ENCODE results near the gene FADS1.

The FADS1 gene

DNA sequence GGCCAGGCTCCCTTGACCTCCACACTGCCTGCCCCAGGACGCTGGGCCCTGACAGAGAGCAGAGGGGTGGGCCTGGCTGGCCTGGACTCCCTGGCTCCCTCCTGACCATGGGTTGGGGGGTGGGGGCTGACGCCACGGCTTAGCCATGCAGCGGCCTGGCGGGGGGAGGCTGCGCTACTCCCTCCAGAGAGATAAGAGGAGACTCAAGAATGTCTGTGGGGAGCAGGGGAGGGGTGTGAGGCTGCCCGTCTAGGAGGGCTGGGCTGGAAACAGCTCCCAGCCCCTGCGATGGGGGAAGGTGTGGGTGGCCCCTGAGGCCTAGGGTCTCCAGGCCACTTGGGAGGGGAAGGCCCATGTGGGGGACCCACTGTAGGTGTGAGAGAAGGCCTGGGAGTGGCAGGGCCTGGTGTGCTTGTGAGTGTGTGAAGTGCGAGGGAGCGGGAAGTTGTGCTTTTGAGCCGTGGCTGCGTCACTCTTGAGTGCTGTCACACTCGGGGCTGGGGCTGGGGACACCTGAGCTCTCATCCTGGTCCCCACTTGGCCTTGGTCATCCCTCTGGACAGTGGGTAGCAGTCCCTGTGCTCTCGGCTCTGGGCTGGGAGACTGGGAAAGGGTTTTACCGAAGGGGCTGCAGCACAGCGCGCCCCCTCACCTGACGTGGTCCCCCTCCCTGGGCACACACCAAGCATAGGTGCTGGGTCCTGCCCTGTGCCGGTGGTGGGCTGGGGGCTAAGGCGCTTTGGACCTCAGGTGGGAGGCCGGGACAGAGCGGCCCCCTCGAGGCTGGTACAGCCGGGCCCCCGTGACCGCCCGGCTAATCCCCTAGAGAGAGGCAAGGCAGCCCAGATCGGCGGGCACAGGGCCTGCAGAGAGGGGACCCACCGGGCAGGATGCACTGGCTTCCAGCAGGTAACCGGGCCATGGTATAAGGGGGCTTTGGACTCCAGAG lies 62.0 kb downstream of the FADS1 start:
- no peak for DNase-seq

- DNase-seq, result no peak
These were observed 63.1 kb downstream of the FADS1 start for GRCh38 chr11:61753672-61754071.

GRCh38 chr11:61752925-61753521 lies 63.8 kb downstream of the FADS1 start:
- DNase-seq, result no peak

DNA sequence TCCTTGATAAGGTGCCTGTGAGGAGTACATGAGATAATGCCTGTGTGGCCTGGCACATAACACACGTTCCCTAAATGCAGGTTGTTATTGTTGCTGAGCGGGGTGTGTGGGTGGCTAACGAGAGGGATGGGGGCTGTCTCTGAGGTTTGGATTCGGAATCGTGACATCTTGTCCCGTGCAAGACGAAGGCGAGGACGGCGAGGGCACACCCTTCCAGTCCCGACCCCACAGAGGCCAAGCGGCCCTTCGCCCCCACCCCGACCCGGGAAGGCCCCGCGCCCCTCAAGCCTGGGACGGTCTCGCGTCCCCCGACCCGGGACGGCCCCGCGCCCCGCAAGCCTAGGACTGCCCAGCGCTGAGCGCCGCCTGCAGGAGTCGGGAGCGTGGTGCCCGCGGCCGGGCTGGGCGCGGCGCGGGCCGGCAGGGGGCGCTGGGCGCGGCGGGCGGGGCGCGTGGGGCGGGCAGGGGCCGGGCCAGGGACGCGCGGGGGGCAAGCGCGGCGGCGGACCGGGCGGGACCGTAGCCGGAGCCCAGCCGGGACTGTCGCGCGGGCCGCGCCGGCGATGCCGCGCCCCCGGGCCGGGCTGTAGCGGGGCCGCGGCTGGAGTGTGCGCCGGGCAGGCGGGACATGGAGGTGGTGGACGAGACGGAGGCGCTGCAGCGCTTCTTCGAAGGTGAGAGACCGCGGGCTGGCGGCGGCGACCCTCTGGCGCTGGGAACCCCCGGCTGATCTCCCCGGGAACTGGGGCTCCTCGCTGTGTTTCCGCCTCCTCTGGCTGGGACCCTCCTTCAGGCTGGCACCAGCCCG lies 64.5 kb downstream of the FADS1 start, which contains the start of gene MYRF:
Gene MYRF (plus strand): TSS at position 520 of the 808 bp plus-strand sequence. CDS start 109 bp downstream, at position 629.
- peak; percentile 32 to 42 for DNase-seq

DNA sequence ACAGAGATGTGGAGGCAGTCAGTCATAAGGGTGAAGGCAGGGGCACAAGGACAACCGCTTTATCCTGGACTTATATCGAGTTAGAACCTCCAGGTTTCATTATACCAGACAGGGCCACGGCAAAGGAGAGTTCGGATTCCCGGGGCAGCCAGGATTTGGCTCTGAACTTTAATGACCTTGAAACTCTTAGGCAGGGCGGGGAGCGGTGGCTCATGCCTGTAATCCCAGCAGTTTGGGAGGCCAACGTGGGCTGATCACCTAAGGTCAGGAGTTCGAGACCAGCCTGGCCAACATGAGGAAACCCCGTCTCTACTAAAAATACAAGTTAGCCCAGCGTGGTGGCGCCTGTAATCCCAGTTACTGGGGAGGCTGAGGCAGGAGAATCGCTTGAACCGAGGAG lies 65.4 kb downstream of the FADS1 start:
- DNase-seq, result no peak

DNA sequence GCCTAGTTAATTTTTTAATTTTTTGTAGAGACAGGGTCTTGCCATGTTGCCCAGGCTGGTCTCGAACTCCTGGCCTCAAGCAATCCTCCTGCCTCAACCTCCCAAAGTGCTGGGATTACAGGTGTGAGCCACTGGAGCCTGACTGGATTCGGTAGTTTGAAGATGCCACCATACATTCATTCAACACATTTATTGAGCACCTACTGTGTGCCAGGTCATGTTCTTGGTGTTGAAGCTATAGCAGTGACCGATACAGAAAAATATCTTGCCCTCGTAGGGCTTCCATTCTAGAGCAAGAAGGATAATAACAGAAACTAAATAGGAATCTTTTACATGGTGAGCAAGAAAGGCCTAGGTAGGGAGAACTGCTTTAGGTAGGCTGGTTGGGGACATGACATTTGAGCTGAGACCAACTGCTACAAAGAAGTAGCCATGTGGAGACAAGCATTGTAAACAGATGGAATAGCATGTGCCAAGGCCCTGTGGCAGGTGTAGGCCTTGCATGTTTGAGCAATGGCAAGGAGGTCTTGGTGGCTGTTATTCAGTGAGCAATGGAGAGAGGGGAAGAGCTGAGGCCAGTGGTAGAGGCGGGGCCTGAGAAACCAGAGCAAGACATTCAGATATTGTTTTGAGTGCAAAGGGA lies 66.1 kb downstream of the FADS1 start:
- no peak for DNase-seq
